Measurements from ENCODE around the gene HINT2.
A peak's percentile ranks its signal among the peaks of the same experiment; 100 is the strongest.

HINT2 gene

DNA sequence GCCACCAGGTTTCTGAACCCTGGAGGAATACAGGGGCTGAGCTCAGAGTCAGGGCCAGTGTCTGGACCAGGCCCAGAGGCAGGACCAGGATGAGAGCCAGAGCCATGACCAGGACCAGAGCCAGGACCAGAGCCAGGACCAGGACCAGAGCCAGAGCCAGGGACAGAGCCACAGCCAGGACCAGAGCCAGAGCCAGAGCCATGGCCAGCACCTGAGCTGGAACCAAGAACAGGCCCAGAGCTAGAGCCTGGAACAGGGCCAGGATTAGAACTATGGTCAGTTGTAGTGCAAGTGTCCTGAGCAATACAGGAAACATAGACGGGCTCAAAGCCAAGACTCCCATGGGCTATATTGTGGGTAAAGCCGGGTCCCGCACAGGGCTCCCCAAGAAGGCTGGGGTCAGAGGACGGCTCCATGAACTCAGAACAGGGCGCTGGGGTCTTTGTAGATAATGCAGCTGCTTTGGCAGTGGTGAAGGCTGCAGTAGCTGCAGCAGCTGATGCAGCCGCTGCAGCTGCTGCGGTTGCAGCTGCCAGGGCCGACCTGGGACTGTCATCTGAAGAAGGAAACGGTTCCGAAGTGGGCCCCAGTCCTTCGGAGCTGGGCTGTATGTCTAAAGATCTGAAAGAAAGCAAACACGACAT lies 3.3 kb downstream of the HINT2 start:
- peak; percentile 62 for DNase-seq

DNA sequence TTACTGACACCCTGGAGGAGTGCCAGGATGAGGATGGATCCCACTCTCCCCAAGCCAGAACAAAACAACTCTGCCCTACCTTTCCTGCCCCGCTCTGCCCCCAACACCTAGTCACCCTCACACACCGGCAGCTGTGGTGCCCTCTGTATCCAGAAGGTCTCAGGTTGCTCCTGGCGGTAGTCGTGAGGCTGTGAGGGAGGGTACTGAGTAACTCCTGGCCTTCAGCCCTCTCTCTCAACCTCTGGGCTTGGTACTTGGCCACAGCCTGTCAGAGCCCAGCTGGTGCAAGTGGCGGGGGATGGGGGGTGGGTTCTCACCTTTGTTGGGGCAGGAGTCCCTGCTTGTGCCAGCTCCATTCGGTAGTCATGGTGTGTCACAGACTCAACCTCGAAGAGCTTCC lies 4.7 kb downstream of the HINT2 start:
- DNase-seq: no peak

DNA sequence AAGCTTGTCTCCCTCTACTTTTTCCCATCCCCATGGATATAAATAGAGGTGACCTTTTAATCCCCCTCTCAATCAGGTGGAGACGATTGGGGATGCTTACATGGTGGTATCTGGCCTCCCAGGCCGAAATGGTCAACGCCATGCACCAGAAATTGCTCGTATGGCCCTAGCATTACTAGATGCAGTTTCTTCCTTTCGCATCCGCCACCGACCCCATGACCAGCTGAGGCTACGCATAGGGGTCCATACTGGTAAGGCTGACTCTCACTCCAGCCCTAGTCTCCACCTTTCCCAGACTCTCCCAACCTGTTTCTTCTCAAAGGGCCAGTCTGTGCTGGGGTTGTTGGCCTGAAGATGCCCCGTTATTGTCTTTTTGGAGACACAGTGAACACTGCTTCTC lies 6.4 kb downstream of the HINT2 start:
- DNase-seq: no peak

DNA sequence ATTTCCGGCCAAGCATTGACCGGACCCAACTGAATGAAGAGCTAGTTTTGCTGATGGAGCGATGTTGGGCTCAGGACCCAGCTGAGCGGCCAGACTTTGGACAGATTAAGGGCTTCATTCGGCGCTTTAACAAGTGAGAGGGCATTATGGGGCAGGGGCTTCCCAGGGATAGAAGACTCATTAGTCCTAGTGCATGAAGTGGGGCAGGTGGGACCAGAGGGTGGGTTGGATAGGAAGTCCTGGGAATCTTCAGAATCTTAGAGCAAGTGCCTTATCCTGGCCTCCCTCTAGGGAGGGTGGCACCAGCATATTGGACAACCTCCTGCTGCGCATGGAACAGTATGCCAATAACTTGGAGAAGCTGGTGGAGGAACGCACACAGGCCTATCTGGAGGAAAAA lies 8.7 kb downstream of the HINT2 start:
- DNase-seq: no peak

DNA sequence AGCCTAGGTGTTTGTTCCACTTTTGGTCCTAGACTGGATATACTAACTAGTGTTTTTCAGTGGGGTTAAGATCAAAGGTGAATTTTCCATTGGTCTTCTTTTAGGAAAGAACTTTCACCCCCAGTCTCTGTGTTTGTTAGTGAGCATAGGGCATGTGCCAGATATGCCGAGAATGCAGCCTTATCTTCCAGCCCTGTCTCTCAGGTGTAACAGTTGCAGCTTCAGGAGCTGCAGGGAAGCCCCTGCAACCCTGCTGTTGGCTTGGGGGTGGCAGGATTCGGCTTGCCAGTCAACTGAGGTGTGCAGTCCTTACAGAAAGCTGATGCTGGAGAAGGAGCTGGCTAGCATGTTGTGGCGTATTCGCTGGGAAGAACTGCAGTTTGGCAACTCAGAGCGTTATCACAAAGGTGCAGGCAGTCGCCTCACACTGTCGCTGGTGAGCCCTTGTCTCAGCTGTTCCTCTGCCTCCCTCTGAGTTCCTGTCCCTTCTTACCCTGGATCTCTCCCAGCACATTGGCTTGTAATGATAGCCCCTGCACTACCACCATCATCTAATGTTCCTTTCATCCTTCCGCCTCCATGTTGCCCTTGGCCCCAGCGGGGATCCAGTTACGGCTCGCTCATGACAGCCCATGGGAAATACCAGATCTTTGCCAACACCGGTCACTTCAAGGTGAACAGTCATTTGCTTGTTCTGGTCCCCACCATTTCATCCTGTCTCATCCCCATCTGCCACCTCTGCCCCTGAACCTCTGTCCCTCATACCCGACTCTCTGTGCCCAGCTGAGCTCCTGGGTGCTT lies 13.3 kb downstream of the HINT2 start:
- DNase-seq: no peak

DNA sequence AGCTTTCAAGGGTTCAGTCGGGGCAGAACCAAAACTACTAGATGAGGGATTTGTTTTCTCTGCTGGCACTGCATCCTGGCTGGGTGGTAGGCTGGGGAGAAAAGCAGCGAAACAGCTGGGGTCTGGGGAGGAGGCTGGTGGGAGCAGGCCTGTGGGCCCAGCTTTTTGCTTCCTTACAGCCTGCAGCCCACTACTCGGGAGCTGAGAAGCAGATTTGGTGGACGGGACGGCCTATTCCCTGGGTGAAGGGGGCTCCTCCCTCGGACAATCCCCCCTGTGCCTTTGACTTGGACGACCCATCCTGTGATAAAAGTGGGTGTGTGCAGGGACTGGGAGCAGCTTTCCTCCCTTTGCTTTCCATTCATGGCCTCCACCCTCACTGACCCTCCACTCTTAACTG lies 14.3 kb downstream of the HINT2 start:
- DNase-seq: no peak

DNA sequence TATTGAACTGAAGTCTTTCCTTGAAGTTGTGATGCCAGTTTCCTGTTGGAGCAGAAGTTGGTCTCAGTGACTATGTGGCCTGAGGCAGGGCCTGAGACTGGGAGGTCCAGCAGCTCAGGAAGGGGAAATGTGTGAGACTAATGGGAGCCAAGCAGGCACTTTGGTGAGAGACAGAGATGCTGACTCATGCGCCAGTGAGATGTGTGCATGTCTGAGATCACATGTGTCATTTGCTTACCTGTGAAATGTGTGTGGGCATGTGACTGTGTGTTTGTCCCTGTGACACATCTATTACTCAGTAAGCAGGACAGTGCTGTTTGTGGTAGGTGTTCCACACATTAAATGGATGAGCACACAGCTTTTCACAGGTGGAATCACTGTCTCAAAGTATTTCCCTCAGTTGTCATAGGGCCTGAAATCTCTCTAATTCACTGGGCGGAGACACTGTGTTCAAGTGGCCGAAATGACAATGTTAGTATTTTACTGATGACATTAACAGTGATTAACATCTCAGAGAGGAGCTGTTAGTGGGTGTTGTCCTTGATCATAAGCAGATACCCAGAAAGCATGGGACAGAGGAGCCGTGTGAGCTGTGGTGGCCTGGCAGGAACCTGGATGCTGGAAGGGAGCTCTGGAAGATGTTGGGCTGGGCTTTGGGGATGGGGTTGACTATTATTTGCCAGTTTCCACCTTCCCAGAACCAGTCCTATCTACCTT lies 16.0 kb downstream of the HINT2 start:
- peak; percentile 68 for DNase-seq

DNA sequence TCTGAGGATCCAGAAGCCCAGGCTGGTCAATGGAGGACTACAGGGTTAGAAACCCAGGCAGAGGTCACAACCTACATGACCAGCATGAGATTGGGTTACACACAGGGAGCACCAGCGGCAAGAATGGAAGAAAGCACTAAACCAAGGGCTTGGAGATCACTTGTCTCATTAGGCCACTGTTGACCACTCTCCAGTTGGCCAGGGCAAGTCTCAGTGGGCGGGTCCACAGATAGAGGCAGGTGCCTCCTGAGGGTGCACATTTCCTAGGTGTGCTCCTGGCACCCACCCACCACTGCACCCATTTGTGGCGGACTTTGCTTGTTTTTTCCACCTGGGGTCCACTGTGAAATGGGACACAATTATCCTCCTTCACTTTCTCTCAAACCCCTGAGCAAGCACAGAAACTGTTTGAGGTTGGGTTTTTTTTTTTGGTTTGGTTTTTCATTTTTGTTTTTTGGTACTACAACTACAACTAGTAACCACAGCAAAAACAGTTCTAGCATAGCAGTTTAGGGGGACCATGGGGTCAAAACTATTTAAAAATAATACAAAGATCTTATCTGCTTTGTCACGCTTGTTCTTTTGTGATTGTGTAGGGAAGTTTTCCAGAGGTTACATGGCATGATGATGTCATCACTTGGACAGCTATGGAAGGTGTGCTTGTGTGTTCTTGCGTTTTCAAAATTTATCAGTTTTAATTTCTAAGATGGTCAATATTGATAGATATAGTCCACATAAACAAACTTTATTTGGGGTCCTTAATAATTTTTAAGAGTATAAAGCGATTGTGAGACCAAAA lies 17.3 kb downstream of the HINT2 start:
- no peak for DNase-seq

DNA sequence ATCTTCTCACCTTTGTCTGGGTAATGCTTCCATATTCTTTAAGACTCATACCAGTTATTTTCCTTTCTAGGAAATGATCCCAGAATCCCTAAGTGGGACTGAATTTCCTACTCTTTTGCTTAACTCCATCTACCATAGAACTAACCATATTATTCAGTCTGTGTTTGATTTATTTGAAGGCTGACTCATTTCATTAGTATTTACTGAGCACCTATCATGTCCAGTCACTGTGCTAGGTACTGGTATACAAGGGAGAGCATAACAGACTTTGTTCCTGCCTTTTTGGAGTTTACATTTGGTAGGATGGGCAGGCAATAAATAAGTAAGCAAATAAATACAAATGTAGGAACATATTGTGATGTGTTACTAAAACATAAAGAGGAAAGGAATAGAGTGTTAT lies 19.1 kb downstream of the HINT2 start:
- DNase-seq: no peak

DNA sequence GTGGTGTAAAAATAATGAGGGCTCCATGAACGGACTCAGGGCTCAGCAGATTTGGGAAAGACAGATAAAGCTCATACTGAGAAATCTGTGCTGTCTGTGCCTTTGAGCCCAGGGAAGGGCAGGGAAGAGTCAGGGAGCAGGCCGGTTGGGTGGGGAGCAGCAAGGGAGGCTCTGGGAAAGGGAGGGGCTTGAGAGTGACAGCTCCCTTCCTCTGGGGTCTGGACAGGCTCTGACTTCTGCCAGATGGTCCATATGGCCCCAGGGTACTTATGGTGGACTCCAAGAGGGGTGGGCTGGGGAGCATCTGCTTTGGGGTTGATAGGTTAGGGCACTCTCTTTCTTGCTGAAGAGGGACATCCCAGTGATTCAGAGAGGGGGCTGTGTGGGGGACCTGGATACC lies 21.4 kb downstream of the HINT2 start:
- DNase-seq: no peak

DNA sequence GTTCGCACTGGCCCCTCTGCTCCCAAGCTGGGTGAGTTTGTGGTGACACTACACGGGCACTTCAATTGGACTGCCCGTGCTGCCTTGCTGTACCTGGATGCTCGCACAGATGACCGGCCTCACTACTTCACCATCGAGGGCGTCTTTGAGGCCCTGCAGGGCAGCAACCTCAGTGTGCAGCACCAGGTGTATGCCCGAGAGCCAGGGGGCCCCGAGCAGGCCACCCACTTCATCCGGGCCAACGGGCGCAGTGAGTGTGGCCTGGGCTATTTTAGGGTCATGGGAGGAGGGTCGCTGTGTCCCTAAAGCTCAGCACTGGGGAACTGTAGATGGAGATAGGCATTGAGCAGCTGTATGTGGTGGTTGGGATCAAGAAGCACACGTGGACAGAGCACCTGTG lies 22.0 kb downstream of the HINT2 start:
- DNase-seq: no peak

DNA sequence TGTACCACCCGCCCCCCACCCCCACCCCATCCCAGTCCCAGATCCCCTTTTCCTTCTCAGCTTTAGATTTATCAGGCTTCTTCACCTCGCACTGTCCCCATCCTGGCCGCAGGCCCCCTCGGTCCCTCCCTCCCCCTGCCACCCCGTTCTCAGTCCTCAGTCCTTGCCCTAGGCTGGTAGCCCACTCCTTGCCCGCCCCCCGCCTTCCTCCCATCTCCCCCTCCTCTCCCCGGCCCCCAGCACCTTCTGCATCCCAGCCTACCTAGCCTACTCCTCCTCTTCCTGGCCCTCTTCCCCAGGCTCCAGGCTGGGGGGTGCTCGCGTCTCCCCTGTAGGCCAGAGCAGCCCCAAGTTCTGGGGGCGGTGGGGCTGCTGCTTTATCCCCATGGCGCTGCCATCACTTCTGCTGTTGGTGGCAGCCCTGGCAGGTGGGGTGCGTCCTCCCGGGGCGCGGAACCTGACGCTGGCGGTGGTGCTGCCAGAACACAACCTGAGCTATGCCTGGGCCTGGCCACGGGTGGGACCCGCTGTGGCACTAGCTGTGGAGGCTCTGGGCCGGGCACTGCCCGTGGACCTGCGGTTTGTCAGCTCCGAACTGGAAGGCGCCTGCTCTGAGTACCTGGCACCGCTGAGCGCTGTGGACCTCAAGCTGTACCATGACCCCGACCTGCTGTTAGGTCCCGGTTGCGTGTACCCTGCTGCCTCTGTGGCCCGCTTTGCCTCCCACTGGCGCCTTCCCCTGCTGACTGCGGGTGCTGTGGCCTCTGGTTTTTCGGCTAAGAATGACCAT lies 22.6 kb downstream of the HINT2 start:
- DNase-seq: no peak

DNA sequence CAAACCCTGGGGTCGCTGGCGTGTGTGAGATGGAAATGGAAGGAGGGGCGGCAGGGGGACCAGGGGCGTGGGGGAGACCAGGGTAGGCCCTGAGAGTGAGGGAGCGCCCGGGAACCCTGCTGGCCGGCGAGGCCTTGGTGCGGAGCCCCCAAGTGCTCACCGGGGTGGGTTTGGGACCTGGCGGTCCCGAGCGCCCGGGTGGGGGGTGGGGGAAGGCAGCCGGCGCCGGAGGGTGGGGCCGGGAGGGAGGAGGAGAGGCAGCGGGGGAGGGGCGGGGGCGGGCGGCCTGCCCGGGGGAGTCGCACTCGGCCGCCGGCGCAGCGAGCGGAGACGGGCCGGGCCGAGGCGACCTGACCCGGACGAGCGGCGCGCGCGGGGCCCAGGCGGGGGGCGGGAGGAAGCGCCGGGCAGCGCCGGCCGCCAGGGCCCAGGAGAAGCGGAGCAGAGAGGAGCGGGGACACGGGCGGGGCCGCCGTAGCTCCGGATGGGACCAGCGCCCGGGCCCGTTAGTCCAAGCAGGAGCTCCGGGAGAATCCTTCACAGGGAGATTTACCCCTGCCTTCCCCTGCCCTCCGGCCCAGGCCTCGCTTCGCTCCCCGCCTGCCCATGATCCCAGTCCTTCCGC lies 23.4 kb downstream of the HINT2 start, which contains the start of gene NPR2:
TSS of gene NPR2 (plus strand) at position 295 of the 625 bp plus-strand sequence. CDS start 818 bp downstream, outside the sequence.
- no peak for DNase-seq

DNA sequence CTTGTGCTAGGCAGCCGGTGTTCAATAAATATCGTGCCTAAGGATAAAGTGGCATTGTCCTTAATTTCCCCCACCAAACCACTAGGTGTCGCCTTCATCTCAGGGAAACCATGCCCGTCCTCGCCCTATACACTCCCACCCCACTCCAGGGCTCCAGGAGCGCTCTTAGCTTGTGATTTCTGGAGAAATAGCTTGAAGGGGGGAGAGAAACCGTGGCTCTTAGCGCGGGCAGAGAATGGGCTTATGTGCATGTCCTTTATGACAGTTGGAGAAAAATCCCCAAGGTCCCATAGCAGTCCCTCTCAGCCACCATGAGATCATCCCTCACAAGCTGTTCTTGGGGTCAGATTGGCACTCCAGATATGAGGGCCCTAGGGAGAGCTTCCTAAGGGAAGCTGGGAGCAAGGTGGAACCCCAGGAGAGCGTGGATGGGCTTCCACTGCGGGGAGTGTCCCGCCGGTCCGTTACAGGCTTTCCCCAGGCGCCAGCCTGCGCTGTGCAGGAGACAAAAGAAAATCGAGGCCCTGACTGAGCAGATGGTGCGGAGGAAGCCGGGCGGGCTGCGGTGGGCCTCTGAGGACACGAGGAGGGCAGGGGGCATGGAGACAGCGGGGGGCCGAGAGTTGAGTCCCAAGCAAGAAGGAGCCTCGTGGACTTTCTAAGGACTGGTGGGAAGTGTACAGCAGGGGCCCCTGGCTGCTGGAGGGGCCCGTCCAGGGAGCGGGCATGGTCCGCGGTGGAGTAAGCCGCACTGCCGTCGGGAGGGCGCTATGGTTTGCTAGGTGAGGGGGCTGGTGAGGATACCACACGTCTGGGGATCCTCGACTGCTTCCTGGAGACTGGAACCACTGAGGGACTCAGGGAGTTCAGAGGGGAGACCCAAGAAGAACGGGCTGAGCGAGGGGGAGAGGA lies 24.2 kb downstream of the HINT2 start:
- DNase-seq: peak; percentile 77

DNA sequence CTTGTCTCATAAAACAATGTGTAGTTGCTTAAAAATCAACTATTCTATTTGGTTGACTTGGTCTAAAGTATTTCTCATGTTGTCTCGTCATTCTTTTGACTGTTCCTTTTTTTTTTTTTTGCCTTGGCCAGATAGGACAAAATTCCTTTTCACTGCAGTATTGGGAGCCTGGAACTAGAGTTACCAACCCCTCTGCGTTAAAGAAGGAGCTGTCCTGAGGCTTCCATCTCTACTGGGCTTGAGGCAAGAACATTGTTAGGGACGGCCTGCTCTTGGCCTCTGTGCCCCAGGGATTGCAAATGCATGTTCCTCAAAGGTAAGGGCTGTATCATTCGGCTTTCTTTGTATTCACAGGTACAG lies 24.8 kb downstream of the HINT2 start:
- no peak for DNase-seq

DNA sequence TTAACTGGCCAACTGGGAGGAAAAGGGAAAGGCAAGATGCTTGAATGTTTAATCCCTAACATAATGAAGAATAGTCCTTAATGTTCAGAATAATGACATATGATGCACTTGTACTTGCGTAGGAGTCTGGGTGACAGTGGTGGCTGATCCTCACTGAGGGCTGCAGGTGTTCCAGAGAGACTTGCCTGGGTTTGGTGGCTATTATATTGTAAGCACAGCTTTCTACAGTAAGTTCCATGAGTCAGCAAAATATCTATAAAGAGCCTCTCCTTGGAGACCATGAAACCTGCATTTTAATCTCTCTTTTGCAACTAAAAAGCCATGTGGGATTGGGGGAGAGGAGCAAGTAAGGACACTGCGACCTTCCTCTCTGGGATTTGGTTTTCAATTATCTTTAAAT lies 25.3 kb downstream of the HINT2 start:
- DNase-seq: peak; percentile 41

DNA sequence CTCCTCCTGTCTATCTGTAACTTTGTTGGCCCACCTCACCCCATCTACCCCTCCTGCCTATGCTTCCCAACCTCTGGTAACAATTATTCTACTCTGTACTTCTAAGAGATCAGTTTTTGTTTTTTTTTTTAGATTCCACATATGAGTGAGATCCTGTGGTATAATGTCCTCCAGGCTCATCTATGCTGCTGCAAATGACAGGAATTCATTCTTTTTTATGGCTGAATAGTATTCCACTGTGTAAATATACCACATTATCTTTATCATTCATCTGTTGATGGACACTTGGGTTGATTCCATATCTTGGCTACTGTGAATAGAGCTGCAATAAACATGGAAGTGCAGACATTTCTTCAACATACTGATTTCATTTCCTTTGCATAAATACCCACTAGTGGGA lies 31.4 kb downstream of the HINT2 start:
- DNase-seq: no peak

DNA sequence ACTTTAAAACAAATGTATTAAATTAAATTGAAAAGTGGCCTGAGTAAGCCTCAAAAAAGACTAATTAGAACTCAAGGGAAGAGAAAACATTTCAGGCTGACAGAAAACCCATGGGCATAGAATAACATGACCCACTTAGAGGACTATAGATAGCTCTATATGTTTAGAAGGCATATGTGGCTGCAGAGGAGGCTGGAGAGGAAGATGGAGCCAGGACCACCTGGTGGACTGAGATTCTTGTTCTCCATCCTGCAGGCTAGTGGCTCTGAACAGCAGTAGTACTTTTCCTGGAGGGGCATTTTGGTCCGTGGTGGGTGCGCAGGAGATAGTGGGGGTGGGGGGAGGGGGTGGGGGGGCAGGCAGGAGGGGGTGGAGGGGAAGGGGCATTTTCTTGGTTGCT lies 33.8 kb downstream of the HINT2 start:
- DNase-seq: no peak

DNA sequence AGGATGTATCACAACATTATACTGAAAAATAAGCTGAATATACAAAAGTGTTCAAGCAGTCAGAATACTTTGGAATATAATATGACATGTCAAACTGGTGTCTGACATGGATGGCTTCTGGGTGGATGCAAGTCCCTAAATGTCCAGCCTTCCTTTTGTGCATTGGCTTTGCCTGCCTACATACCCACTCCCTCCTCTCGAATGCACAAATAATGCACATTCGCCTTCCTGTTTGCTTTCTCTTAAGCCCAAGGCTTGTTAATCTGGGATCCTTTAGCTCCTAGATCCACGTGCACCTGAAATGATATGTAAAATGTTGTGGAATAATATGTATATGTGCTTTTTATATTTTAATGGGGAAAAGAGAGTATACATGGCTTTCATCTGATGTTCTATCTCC lies 36.3 kb downstream of the HINT2 start:
- DNase-seq: no peak

DNA sequence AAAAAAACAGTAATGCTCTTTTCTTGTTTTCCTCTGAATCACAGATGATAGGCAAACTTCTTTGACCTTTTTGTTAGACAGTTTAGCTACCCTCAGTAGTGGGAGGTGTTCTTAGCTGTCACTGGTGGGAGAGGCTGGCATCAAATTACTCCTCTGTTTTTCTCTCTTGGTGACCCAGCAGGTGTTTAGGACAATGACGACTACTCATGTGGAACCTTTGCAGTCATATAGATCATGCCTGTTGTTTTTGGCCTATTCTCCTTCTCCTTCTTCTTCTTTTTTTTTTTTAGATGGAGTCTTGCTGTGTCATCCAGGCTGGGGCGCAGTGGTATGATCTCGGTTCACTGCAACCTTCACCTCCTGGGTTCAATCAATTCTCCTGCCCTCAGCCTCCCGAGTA lies 38.8 kb downstream of the HINT2 start:
- DNase-seq: peak; percentile 91
